H1 (cell line): Measurements from ENCODE around the gene DCXR. TPM values are rescaled to one million over a fixed set of nuclear protein-coding genes. Genes with fewer than 3 reads are reported as not detected.

Experiments used
- ATF2 ChIP-seq: IDR thresholded peaks from 2 replicates; pipeline ENCODE4 v1.6.1; 2012; ENCODE audit warnings: low read length, inconsistent platforms
- TEAD4 ChIP-seq: IDR thresholded peaks from 2 replicates; pipeline ENCODE4 v1.6.1; 2012; ENCODE audit warnings: low read depth, low read length, inconsistent platforms, mixed read lengths
- polyA plus RNA-seq, 7 experiments: library from polyadenylated mRNA; depleted of rRNA in 3 of 7; stranded (reverse) in 5 of 7; unstranded in 2 of 7; fragments of >200 nt in 5 of 7; fragments of 200-250 nt in 2 of 7; gene quantifications; 1 replicate in 5 of 7; 2 replicates in 1 of 7; 4 replicates in 1 of 7; pipeline versions ENCODE4 v1.2.1 to v1.2.3, GENCODE V29; 2011 to 2013; ENCODE audit warnings: missing spikeins in 2 of 7, mixed read lengths in 2 of 7
- total RNA-seq: library from RNA; stranded (reverse); fragmentation: NEBNext Ultra II Directional; extraction: Animal tissue kit (Norgen Biotek cat#: 25700); gene quantifications from 2 replicates; pipeline ENCODE4 v1.2.1, GENCODE V29; 2021

The DCXR gene
- total and polyA plus RNA-seq, 2 of the 8 experiments (the other 6 are each of a cell fraction or from before 2014, with no cell fraction given), result 96.3 to 212 TPM

GRCh38 chr17:82011617-82012187, 25.8 kb downstream of the DCXR start (continued):
- TF ChIP-seq ATF2, result no peak
- no peak for TF ChIP-seq TEAD4
